HG03103 (cell line): ENCODE results near the gene NECTIN2.
"Not testable (repeated sequence)": the region's sequence is repeated elsewhere in the genome, so short reads cannot be mapped to it uniquely, and the experiment has no call there.

ENCODE experiments used
- ATAC-seq: cut with Tn5 transposase; IDR thresholded peaks from one replicate; pipeline ENCODE4 v1.9.1; 2021; ENCODE audit warnings: low read depth; ENCODE audit not compliant: unreplicated experiment

NECTIN2 gene

GRCh38 chr19:44882063-44882462 is 36.0 kb downstream of the NECTIN2 start:
- no peak for ATAC-seq

- ATAC-seq = not testable (repeated sequence)
These were observed 36.7 kb downstream of the NECTIN2 start for GRCh38 chr19:44882619-44883397.

- ATAC-seq = no peak
These were observed 37.8 kb downstream of the NECTIN2 start for GRCh38 chr19:44883922-44884321.

GRCh38 chr19:44884566-44884965 is 38.5 kb downstream of the NECTIN2 start:
- ATAC-seq = no peak

GRCh38 chr19:44886141-44886540 is 40.0 kb downstream of the NECTIN2 start:
- no peak for ATAC-seq

GRCh38 chr19:44887648-44888047 is 41.6 kb downstream of the NECTIN2 start:
- no peak for ATAC-seq

- ATAC-seq = not testable (repeated sequence)
These were observed 42.2 kb downstream of the NECTIN2 start for GRCh38 chr19:44888335-44888734.

- ATAC-seq = no peak
These were observed 43.8 kb downstream of the NECTIN2 start for GRCh38 chr19:44889830-44890365.

GRCh38 chr19:44890366-44891015 is 44.4 kb downstream of the NECTIN2 start:
- peak; percentile 76 for ATAC-seq

GRCh38 chr19:44891016-44891882 is 45.2 kb downstream of the NECTIN2 start, which contains the start of gene TOMM40:
TOMM40 (plus strand) TSS chr19:44891254; CDS start chr19:44891416, 162 bp downstream.
- no peak for ATAC-seq

GRCh38 chr19:44892932-44893331 is 46.8 kb downstream of the NECTIN2 start:
- ATAC-seq = no peak

- ATAC-seq = no peak
These were observed 47.4 kb downstream of the NECTIN2 start for GRCh38 chr19:44893332-44894051.

GRCh38 chr19:44894052-44894400 is 47.9 kb downstream of the NECTIN2 start:
- no peak for ATAC-seq

GRCh38 chr19:44894946-44895345 is 48.8 kb downstream of the NECTIN2 start:
- ATAC-seq = no peak

GRCh38 chr19:44897835-44898234 is 51.7 kb downstream of the NECTIN2 start:
- ATAC-seq = no peak

GRCh38 chr19:44900328-44901244 is 54.5 kb downstream of the NECTIN2 start:
- ATAC-seq = no peak

GRCh38 chr19:44903216-44903601 is 57.1 kb downstream of the NECTIN2 start:
- ATAC-seq = no peak

- no peak for ATAC-seq
These were observed 57.7 kb downstream of the NECTIN2 start for GRCh38 chr19:44903602-44904425.
